Activated CD4-positive, alpha-beta T cell treated with anti-CD3 and anti-CD28 coated beads, Interleukin-2, amount 50 U/mL, for 4 hours (primary cell): ENCODE measurements around the gene HSD17B12.
"Not testable (repeated sequence)": the region's sequence is repeated elsewhere in the genome, so short reads cannot be mapped to it uniquely, and the experiment has no call there.

Experiments used
- DNase-seq, 2 experiments: peaks; one replicate each; pipeline ENCODE4 v3.0.0-alpha.2; 2020

The HSD17B12 gene

DNA sequence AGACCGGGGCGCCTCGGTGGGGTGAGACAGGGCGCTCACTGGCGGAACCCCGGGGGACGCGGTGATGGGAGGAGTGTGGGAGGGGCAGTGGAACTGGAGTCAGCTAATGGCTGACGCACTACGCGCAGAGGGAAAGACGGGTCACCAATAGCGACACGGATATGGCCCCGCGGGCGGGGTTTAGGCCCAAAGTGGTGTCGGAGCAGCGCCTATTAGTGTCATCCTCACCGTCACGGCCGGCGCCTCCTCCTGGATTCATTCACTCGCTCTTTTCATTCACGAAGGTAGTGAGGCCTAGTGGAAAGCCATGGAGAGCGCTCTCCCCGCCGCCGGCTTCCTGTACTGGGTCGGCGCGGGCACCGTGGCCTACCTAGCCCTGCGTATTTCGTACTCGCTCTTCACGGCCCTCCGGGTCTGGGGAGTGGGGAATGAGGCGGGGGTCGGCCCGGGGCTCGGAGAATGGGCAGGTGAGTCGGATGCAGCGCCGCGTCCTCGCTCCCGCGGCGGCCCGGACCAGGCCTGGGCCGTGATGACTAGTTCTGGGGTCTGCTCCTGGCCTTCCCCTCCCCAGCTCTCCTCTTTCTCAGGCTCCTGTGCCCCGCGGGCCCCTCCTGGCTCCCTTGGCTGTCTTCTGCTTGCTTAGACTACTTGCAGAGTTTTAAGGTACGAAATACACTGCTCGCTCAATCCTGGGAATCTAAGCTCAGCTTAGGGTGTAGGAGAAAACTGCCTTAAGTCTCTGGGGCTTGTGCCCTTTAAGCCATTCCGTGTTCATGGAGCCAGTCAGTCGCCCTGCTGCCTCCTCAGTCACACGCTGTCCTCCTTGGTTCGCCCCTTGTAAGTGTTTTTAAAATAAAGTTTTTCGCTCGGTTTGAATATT lies at the start of gene HSD17B12:
HSD17B12 (plus strand) TSS at position 218 of the 880 bp plus-strand sequence; CDS start at position 308, 90 bp downstream.
- DNase-seq, result peak; percentile 99 to 100

DNA sequence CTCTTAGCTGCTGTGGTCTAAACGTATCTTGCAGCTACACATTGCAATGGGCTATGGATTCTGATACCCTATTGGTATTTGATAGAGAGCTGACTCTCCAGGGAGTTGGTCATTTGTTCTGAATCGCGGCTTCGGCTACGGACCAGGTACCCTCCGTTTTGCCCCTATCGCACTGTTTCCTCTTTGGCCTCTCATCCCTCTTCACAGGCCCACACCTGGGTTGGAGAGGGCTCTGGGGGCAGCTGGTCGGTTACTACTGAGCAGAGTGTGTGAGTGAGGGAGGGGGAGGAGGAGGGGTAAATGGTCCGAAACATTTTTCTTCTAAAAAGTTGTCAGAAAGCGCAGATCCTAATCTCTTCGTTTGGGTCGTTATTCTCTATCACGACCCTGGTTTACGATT lies 48.8 kb upstream of the HSD17B12 start:
- no peak for DNase-seq

DNA sequence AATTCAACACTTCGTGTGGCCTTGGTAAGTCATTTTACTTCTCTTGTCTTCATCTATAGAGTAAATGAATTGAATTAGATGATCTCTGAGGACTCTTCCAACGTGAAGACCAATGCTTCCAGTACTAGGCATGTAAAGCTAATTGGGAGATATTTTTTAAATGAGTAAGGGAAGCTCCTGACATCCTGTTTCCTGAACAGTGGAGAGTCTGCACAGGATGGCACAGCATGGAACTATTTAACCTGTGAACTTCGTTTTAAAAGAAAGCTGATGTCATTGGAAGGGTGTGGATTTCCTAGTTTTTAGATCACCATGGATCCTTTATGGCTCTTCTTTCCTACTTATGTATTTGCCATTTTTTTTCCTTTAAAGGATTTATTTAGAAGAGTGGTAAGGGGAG lies 48.4 kb upstream of the HSD17B12 start:
- no peak for DNase-seq

DNA sequence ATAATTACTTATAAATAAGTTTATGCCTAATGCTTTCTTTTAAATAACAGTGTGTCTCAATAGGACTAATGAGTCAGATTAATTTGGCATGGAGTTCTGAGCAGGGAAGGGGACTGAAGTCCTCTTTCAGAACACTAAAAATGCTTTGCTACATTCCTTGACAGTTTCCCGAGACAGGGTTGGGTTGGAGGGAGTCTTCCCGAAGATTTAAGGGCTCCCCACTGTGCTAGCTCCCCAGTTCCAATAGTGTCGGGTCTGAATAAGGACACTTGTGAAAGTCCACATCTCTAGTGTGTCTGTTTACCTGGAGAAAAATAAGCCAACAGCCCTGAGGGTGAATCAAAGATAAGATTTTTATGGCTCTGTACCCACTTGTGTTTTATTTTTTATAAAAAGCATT lies 41.8 kb upstream of the HSD17B12 start:
- DNase-seq, result no peak

DNA sequence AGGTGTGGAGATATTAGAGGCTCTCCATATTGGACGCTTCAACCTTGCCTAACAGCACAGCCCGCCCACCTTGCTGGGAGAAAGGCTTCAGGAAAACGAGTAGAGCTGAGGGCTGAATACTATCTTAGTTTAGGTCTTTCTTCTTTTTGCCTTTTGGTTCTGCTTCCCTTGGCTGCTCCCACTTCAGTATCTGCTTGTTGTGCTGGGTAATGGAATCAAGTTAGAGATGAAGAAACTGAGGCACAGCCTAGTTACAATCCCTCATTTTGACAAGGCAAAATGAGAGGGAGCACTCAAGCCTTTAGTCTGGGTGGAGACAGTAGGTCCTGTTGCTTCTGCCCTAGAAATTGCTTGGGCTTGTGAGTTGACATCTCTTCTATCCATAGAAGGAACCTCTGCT lies 41.3 kb upstream of the HSD17B12 start:
- no peak for DNase-seq

DNA sequence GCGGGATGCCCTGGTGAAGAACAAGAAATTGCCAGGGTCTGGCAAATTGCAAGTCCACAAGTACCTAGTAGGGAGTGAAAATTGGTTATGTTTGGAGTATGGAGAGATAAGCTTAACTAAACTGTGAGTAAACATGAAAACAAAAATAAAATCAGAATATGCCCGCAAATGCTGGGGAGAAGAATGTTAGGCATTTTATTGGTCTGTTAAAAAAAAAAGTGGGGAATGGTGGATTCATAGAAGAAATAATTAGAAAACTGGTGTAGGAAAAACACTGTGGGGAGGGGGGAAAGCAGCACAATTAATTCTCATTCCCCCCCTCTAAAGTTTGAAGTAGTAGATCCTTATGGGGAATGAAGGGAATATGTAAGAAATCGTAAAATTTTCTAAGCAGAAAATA lies 40.6 kb upstream of the HSD17B12 start:
- no peak for DNase-seq

DNA sequence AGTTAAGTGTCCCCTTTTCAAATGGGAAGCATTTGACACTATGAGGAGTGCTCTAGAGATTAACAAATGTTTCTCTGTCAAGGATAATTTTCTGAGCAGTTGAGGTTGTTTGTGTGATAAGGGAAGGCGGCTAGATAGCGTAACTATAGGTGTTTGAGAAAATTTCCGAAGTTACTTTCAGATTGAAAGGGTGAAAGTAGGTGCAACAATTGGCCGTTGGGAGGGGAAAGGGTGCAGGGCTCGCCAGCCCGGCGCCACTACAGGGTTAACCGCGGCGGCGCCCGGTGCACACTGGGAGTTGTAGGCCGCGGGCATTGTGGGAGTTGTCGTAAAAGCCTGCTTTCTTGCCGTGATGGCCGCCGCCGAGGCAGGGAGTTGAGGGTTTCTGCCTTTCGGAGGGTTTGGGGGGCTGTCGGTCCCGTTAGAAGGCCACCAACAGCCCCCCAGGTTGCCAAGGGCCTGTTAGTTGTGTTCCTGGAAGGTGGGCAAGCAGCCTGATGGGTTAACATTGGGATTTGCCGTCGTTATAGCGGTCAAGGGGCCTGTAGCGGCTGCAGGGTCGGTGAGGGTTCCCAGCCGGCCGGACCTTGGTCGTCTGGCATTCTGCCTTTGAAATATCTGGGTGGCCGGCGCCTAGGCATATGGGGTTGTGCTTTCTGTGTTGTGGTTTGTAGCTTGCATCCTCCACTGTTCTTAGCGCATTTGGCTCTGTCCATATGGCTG lies 36.5 kb upstream of the HSD17B12 start:
- peak; percentile 79 to 81 for DNase-seq

DNA sequence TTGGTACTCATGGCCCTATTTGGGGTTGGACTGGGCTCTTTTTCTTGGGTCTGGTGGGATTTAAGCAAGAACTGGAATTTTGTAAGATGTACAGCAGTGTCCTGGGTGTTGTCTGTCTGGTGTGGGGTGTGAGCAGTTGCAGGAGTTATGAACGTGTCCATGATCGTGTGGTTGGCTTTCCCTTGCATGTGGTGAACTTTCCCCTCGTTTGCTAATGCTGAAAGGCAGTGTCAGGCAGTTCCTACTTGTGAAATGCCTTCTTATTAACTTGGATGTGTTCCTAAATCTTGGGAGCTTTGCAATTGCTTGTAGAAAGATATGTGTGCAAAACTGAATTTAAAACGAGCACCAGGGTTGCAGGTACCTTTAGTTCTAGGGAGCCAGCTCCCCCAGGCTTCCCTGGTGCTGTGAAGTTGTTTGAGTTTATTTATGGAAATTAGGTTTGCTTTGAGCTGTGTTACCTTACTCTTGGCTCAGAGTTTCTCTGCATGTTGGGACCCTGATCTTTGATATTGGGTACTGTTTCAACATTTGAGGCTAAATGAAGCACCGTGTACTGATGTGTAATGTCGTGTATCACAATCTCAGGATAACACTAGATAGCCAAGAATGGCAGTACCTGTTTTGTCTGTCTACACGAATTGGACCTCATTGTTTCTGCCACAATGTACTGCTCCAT lies 35.8 kb upstream of the HSD17B12 start:
- DNase-seq, result no peak

DNA sequence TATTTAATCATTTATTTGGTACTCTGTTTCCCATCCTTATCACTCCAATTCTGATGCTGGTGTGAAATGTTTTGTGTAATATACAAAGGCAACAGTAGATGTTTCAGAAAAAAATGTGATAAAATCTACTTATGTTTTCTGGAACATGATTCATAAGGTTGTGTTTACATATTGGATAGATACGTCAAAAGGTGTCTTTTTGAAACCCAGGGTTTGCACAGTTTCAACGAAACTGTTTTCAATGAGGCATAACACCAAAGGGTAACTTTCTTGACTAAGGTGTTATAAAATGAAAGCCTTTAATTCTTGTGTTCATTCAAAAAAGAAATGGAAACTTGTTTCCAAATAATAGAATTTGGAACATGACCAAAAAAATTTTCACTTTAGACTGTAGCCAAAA lies 33.8 kb upstream of the HSD17B12 start:
- DNase-seq, result no peak

DNA sequence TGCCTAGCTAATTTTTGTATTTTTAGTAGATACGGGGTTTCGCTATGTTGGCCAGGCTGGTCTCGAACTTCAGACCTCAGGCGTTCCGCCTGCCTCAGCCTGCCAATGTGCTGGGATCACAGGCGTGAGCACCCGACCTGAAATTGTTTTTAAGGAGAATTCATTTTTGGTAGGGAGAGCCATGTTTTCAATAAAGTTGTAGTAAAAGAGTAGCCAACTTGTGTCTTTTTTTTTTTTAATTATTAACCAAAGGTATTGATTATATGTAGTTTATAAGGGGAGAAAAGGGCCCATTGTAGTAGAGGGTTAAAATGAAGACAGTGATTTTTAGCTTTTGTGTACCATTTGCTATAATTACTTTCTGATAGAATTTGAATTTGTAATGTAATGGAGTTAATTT lies 31.6 kb upstream of the HSD17B12 start:
- DNase-seq, result no peak

DNA sequence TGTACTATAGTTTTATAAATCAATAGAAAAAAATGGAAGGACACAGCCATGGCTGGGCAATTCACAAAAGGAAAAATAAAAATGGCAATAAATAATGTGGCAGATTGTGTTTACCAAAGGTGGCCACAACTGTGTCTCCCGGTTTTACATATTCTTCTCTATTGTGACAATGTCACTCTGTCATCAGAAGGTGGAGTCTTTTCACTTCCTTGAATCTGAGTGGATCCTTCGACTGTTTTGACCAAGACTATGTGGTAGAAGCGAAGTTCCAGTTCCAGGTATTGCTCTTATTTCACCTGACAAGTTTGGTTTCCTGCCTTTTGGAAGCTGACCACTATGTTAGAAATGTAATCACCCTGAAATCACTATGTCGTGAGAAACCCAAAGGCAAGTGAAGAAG lies 31.0 kb upstream of the HSD17B12 start:
- no peak for DNase-seq

DNA sequence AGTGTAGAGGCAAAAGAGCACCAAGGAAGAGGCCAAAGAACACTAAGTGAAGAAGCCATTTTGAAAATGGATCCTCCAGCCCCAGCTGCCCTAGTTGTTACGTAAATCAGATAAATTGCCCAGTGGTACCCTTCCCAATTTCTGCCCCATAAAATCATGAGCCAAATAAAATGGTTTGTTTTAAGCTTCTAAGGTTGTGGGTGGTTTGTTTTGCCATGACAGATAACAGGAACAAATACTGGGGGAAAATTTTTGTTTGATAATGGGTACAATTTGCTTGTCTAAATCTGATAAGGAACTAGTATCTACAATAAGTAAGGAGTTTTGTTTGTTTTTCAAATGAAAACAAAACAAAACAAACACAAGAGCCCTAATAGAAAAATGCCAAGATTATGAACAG lies 30.6 kb upstream of the HSD17B12 start:
- DNase-seq, result no peak

DNA sequence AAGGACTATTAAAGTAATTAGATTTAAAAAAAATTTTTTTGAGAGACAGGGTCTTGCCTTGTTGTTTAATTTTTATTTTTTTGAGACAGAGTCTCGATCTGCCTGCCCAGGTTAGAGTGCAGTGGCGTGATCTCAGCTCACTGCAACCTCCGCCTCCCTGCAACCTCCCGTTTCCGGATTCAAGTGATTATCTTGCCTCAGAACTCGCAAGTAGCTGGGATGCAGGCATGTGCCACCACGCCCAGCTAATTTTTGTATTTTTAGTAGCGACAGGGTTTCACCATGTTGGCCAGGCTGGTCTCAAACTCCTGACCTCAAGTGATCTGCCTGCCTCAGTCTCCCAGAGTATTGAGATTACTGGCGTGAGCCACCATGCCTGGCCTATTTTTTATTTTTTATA lies 17.5 kb upstream of the HSD17B12 start:
- DNase-seq, result not testable (repeated sequence)

DNA sequence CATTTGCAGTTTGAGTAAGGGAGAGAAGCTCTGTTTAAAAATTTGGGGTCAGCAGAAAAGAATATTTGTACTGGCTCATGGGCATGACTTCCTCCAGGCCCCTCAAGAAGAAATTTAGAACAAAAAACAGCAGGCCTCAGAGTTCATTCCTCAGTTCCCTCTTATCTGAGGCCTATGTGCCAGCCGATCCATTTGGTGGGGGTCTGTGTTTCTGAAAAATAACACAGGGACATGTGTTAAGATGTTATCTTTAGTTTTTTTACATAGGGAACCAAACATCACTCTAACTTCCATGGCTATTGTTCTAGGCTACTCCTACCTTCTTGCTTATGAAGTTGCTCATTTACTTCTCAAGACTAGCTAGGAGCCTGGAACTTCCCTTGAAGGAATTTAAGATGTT lies 16.2 kb upstream of the HSD17B12 start:
- no peak for DNase-seq

DNA sequence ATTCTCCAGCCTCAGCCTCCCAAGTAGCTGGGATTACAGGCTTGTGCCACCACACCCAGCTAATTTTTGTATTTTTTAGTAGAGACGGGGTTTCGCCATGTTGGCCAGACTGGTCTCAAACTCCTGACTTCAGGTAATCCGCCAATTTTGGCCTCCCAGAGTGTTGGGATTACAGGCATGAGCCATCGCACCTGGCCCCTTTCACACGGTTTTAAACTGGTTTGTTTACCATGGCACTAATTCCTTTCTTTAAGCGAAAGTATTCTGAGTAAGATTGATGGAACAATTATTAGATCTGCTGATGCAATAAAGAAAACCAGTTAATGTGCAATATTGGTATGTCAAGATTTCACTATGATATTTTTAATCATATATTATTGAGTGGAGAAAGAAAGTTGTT lies 9.3 kb upstream of the HSD17B12 start:
- not testable (repeated sequence) for DNase-seq

DNA sequence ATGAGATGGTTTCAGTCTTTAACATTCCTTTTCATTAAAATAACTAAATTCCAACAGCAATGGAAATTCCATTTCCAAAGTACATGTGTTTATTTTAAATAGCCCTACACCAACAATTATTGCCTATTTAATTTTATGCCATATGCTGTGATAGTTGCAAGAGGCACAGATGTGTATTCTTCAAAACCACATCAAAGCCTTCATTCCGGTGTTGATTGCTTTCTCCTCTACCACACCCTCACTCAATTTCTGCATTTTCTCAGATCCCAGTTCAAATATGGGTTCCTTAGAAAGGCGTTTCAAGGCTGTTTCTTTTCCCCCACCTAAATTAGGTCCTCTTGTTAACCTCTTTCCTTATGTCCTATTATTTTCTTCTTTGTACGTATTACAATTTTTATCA lies 6.0 kb upstream of the HSD17B12 start:
- DNase-seq, result no peak

DNA sequence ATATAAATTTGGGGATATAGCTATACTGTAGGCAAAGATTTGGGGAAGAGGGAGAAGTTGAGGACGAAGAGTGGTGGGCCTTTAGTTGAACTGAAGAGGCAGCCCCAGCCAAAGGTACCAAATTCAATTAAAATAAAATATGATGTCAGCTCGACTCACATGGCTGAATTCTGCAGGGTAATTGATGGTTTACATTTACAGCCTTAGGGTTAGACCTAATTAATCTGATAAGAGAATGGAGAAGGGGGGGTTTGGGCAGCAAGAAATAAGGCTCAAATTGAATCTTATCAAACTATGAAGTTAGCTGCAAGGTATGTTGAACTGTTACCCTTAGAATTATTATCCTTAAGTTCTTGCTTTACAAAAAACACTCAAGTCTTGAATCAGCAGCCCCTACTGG lies 3.6 kb upstream of the HSD17B12 start:
- no peak for DNase-seq

DNA sequence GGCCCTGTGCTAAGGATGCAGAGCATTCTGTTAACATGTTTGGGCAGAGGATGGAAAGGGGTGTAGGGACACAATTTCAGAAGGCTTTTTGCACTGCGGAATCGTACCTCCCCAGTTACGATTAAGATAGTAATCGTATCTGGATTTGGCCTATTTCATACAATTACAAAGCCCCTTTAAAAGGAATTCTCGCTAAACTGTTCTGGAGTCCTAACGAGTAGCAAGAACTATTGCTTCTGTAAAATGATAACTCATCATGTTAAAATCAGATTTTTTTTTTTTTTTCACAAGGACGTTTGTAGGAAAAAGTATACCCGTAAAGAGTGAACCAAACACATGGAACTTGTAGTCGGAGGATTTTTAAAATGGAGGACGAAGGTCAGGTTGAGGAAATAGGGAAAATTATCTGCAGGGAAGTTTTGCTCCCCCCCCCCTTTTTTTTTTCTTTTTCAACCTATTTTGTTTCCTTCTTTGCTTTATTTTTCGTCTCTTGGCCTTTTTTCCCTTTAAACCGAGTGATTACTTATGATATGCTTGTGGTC lies 934 bp downstream of the HSD17B12 start:
- no peak for DNase-seq

DNA sequence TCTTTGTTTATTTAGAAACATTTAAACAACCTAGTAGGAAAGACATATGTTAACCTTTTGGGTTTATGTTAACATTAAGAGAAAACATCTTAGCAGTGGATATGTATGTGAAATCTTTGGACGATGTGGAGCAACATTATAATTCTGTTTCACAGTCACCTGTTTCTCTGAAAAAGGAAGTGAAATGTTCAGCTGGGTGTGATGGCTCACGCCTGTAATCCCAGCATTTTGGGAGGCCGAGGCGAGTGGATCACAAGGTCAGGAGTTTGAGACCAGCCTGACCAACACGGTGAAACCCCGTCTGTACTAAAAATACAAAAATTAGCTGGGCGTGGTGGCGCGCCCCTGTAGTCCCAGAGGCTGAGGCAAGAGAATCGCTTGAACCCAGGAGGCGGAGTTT lies 1.5 kb downstream of the HSD17B12 start:
- not testable (repeated sequence) for DNase-seq

DNA sequence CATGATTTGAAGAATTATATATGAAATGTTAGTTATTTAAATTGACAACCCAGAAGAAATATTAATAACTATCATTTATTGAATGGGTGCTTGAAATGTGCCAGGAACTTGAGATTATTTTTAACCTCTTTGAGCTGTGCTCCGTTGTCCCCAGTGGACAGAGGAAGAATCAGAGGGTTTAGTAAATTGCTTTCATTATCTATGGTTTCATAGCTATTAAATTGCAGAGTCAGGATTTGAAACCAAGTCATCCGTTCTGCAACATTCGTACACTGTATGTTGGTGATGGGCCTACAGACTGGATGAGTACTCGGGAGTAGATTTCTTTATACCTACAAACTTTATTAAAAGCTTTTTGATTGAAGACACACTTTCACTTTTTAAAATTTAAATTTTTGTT lies 4.9 kb downstream of the HSD17B12 start:
- DNase-seq, result no peak

DNA sequence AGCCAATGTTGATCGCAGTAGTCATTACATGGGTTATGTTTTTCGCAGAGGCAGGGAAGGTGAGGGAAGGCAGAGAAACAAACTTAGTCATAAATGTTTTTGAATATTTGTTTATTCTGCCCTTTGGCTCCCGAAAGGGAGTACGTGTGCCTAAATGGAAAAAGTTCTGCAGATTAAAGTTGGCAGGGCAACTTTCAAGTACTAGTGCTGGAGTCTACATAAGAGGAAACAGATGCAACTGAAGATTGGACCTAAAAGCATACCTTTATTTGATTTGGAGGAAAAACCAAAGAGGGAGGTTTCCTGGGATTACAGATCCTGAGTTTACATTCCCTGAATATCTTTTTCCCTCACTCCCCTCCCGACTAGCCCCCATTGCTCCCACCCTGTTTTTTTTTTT lies 5.7 kb downstream of the HSD17B12 start:
- DNase-seq, result no peak

DNA sequence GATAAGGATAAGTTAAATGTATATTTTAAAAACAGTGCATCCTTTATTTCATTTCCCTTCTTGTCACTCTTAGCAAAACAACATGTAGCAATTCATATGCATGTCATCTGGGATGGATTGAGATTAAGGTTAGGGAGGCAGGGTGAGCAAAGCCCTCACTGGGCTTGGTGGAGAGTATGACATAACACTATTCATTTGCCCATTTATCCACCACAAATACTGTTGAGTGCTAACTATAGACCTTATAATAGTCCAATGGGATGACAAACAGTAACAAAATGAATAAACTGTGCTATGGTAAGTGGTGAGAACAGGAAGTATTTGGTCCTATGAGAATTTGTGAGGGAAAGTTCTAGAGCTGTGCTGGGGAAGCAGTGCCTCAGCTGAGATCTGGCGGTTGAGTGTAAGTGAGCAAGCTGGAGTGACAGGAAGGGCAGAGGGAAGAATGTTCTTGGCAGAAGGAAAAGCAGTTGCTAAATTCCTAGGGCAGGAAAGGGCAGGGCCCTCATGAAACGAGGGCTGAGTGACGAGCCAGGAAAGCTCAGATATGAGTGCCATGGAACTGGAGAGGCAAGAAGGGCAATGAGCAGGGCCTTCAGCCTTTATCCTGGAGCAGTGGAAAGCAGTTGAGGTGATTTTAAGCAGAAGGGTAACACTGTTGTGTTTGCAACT lies 6.7 kb downstream of the HSD17B12 start:
- no peak for DNase-seq

DNA sequence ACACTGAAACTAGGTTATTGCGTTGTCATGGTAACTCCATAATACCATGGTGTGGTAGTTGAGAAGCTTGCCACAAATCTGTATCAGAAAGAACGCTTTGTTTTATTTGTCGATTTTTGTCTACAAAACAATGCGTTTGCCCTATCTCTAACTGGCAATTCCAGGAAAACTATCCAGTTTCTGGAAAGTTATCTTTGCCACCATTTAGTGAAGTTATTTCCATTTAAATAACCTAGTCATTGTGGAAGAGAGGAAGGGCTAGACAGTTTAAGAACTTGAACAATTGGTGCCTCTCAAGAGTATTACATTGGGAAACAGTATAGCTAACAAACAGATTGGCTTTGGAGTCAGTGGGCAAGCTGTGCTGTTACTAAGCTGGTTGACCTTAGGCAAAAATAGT lies 7.9 kb downstream of the HSD17B12 start:
- DNase-seq, result no peak
